Glutamatergic neuron (in vitro differentiated cells): ENCODE measurements around the gene ROR1. TPM values are rescaled to one million over a fixed set of nuclear protein-coding genes. Genes with fewer than 3 reads are reported as not detected.

ENCODE experiments used
- DNase-seq: peaks from one replicate; pipeline ENCODE4 v3.0.0; 2022
- H3K27ac Mint-ChIP-seq: one replicate; pipeline ENCODE4 v1.8.0; 2020; ENCODE audit warnings: mild to moderate bottlenecking, mixed read lengths, inconsistent platforms; ENCODE audit not compliant: unreplicated experiment
- H3K27me3 Mint-ChIP-seq: one replicate; pipeline ENCODE4 v1.8.0; 2020; ENCODE audit warnings: mild to moderate bottlenecking, moderate library complexity, mixed read lengths, inconsistent platforms; ENCODE audit not compliant: unreplicated experiment
- H3K36me3 Mint-ChIP-seq: one replicate; pipeline ENCODE4 v1.8.0; 2020; ENCODE audit warnings: mild to moderate bottlenecking, mixed read lengths, inconsistent platforms; ENCODE audit not compliant: unreplicated experiment
- H3K4me1 Mint-ChIP-seq: one replicate; pipeline ENCODE4 v1.8.0; 2020; ENCODE audit warnings: mild to moderate bottlenecking, low read depth, mixed read lengths, inconsistent platforms; ENCODE audit not compliant: unreplicated experiment
- H3K4me3 Mint-ChIP-seq: one replicate; pipeline ENCODE4 v1.8.0; 2020; ENCODE audit warnings: mild to moderate bottlenecking, mixed read lengths, inconsistent platforms; ENCODE audit not compliant: unreplicated experiment
- H3K9me3 Mint-ChIP-seq: one replicate; pipeline ENCODE4 v1.8.0; 2020; ENCODE audit warnings: mild to moderate bottlenecking, moderate library complexity, mixed read lengths, inconsistent platforms; ENCODE audit not compliant: unreplicated experiment
- CTCF ChIP-seq: fragments of 200-600 bp; sonication (generic); IDR thresholded peaks from one replicate; pipeline ENCODE4 v1.5.0; 2021; ENCODE audit not compliant: partially characterized antibody, unreplicated experiment
- total RNA-seq: library from RNA; stranded (reverse); fragmentation: NEBNext Ultra II Directional; extraction: Animal tissue kit (Norgen Biotek cat#: 25700); gene quantifications from one replicate; pipeline ENCODE4 v1.2.1, GENCODE V29; 2021; ENCODE audit not compliant: unreplicated experiment

Gene ROR1
- total RNA-seq, 1 donor from 2014 or later = 11.3 TPM

- TF ChIP-seq CTCF = no peak
- no peak for DNase-seq
- Mint-ChIP-seq H3K27ac (no peak overlapping the region), H3K36me3 (no peaks in the 10 kb centered on the region), H3K9me3 (peaks cover 1% of the 10 kb centered on the region), H3K27me3 (peaks cover 5% of the 10 kb centered on the region), H3K4me1 (no peaks in the 10 kb centered on the region), H3K4me3 (no peak overlapping the region)
These were observed 161.3 kb downstream of the ROR1 start for GRCh38 chr1:63935143-63935542.

GRCh38 chr1:63935553-63935952, 161.7 kb downstream of the ROR1 start:
- TF ChIP-seq CTCF = no peak
- Mint-ChIP-seq H3K27ac (no peak overlapping the region), H3K4me3 (no peak overlapping the region), H3K27me3 (peaks cover 5% of the 10 kb centered on the region), H3K4me1 (no peaks in the 10 kb centered on the region), H3K36me3 (no peaks in the 10 kb centered on the region), H3K9me3 (peaks cover 1% of the 10 kb centered on the region)
- no peak for DNase-seq

- H3K9me3 Mint-ChIP-seq = peaks cover 1% of the 10 kb centered on the region
- no peak overlapping the region for H3K27ac Mint-ChIP-seq
- DNase-seq = no peak
- no peak overlapping the region for H3K4me3 Mint-ChIP-seq
- H3K36me3 Mint-ChIP-seq = no peaks in the 10 kb centered on the region
- peaks cover 7% of the 10 kb centered on the region for H3K27me3 Mint-ChIP-seq
- no peak for TF ChIP-seq CTCF
- H3K4me1 Mint-ChIP-seq = no peaks in the 10 kb centered on the region
These were observed 162.5 kb downstream of the ROR1 start for GRCh38 chr1:63936276-63936675.

GRCh38 chr1:63936801-63937200, 163.0 kb downstream of the ROR1 start:
- TF ChIP-seq CTCF = no peak
- Mint-ChIP-seq H3K4me1 (no peaks in the 10 kb centered on the region), H3K4me3 (no peak overlapping the region), H3K27ac (no peak overlapping the region), H3K9me3 (peaks cover 1% of the 10 kb centered on the region), H3K36me3 (no peaks in the 10 kb centered on the region), H3K27me3 (peaks cover 7% of the 10 kb centered on the region)
- no peak for DNase-seq

DNA sequence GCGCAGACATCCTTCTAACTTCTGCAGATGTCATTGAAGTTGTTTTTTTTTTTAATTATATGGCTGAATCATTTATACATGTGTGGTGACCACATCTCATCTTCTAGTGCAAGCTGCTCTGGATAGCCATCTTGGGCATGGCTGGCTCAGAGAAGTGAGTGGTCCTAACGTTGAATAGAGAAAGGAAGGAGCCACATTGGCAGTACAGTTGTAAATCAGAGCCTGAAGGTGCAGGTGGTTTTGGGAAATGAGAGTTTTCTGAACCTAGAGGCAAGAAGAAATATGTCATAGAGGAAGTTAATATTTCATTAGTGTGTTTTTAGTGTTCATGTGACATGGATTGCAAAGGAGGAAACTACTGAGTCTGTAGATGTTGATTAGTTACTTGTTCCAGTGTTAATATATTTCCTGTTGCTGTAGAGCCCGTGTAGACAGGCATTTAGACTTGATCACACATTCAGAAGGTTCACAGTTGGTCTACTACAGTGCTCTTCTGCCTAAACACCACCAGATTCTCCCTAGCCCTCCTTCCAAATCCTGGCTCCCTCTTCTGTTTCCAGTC, 163.7 kb downstream of the ROR1 start:
- no peak for TF ChIP-seq CTCF
- Mint-ChIP-seq H3K4me3 (no peak overlapping the region), H3K27me3 (peaks cover 6% of the 10 kb centered on the region), H3K4me1 (no peaks in the 10 kb centered on the region), H3K27ac (no peak overlapping the region), H3K36me3 (no peaks in the 10 kb centered on the region), H3K9me3 (peaks cover 1% of the 10 kb centered on the region)
- no peak for DNase-seq
